Stimulated activated naive CD8-positive, alpha-beta T cell treated with anti-CD3 and anti-CD28 coated beads, Interleukin-15, Interleukin-2, amounts not matched to agents 100 U/mL and 50 U/mL, for 24 hours (primary cell): ENCODE results near the gene VIPR2.

Experiments
- ATAC-seq: fragments of 150-1000 bp; cut with Tn5 transposase; one replicate; pipeline ENCODE4 v1.10.0; 2021
- DNase-seq: peaks from one replicate; pipeline ENCODE4 v3.0.0; 2021

The VIPR2 gene

DNA sequence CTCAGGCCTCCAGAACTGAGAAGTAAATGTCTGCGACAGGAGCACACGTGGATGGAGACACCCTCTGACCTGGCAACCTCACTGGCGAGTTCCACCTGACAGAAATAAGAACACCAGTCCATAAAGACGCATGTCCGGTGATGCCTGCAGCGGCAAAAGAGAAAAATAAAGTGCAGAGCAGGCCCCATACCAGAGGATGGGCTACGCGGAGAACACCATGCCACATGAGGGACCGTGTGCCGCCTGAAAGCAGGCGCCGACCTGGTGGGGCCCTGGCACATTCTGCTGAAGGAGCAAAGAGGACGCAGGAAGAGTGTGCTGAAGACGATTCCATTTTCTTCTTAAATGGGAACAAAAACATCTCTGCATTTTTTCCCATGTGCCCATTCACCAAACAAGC is 105.0 kb downstream of the VIPR2 start:
- DNase-seq, result no peak
- ATAC-seq, result no peak

DNA sequence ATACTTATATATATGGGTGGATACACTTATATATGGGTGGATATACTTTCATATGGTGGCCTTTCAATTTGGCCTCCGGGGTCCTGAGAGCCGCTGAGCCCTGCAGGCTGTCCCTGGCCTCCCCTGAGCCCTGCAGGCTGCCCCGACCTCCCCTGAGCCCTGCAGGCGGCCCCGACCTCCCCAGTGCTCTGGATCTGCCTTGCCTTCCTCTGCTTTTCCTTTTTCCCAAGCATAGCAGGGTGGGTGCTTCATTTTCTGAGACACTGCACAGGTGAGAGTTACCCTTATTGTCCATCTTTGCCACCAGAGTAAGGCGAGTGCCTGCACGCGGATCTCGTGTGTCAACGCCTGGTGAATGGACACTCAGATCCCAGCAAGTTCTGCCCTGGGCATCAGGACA is 106.6 kb downstream of the VIPR2 start:
- DNase-seq (no peak), ATAC-seq (no peak)

DNA sequence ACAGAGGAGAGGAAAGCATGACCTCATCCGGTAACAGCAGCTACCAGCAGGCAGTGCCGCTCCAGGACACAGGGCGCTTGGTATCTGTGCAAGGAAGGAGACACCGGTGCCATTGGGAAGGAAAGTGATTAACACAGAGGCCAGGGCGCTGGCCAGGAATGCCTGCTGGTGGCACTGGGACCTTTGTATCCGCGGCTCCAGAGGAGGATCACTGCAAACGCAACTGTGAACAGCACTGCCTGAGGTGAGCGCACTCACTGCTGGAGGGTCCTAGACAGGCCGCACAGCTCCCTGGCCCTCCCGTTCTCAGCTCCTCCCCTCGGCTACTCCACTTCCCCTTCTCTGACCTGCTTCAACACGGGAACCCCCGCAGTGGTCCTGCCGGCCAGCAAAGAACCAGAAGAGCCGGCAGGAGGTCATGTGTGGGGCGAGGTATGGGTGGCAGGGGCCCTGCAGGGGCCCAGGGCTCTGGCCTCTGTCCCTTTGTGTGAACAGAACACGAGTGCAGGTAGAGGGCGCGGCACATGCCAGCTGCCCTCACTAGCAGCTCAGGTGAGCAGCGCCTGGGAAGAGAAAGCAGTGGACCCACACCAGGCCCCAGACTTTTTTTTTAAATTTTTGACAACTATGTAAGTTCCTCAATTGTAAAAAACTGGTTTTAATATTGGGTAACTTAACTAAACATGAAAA is 107.6 kb downstream of the VIPR2 start:
- no peak for DNase-seq
- no peak for ATAC-seq

DNA sequence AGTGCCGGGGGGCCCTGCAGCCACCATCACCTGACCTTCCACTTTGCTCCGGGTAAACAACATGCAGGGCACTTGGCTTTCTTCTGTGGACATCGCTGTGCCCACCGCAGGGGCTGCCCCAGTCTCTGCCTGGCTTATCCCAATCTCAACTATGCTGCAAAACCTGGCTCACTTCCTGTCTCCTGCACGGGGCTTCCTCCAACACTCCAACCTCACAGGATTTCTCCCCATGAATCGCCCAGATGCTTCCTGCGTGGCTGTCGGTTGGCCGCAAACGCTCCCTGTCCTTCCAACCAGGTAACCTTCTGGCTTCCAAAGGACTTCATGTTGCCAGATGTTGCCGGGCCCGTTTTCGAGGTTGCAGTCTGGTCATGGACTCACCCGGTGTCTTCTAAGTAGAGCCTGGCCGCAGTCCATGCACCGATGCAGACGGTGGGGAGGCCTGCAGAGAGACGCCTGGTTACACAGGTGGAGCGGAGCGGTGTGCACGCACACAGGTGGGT is 109.0 kb downstream of the VIPR2 start:
- ATAC-seq, result no peak
- no peak for DNase-seq

DNA sequence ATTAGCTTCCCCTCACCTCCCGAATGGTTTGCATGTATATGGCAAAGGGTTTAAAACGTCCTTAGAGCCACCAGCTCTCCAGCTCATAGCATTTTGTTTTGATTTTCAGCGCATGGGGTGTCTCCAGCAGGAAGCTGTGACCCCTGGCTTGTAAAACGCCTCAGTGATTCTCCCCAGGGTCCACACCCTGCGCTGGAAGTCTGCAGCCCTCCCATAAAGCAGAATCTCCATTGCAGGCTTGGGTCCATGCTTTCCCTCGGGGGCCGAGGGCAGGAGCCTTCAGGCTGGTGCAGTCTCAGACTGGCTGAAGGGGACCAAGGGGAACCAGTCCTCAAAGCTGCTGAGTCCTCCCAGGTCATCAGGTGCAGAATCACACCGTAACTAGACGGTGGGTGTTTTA is 109.7 kb downstream of the VIPR2 start:
- ATAC-seq (no peak), DNase-seq (no peak)

DNA sequence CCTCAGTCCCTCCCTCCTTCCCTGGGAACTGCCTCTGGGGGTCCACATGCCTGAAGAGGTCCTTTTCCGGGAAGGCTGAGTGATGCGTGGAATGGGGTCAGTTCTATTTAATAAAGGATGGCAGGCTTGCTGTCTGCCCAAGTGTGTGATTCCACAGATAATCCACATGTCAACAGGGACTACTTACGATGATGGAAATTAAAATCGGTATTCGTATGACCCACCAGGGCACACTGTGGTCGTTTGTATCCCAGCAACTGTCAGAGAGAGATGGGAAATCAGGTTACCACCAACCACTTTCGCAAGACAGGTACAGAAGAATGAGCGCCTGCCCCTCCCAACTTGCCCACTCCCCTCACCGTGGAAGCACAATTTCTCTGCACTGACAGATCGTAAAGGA is 110.3 kb downstream of the VIPR2 start:
- DNase-seq (no peak), ATAC-seq (no peak)

DNA sequence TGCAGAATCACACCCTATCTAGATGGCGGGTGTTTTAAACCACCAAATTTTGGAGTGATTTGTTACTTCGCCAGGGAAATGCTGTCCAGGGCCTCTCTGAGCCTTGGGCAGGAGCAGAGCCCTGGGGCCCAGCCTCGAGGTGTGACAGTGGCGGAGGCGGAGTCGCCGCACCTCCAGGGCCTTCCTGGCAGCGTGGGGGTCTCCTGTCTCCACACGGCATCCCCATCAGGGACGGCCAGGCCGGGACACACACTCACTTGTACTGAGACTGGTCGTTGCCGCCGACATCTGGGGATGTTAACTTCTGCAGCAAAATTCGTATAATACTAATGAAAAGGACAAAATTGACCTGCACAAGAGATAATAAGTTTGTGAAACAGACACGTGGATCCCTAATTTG is 110.7 kb downstream of the VIPR2 start:
- no peak for ATAC-seq
- DNase-seq, result no peak

DNA sequence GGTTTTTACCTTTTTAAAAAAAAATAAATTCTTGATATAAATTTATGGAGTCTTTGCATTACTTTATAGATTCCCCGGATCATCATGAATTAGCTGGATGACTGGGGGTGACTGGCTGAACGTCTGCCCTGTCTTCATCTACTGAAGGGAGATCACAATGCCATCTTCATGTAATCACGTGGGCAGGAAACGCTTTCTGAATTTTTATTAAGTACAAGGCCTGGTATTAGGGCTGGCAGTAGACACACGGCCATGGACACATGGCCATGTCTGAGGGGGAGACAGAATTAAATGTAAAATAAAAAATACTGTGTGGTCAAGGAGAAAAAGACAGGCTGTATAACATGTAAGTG is 111.2 kb downstream of the VIPR2 start:
- ATAC-seq (no peak), DNase-seq (no peak)

DNA sequence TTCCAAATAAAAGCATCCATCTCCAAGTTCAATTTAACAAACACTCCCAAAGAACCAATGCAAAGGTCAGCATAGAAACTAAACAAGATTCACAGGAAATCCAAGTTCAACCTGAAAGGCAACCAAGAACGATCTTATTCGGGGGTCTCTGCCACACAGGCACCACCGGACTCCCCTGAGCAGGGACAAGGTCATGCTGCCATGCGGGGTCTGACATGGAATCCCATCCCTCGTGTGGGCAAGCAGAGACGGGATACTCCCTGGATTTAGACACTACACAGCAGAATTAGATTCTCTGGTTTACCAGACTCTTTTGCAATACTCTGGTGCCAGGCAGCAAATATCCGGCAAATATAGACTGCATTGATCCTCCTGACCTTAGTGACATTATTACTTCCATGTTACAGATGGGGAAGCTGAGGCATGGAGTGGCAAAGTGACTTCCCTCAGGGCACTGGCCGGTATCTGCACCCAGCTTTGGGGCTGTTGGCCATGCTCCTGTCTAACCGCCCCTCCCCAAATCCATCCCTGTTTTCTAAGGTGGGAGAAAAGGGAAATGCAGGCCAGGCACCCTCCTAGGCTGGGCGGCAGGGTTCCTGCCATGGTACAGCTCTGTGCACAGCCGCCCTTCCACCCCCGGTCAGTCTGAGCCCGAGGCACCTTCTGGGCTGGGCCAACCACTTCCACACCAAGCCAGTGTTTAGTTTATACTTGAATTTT is 111.8 kb downstream of the VIPR2 start:
- no peak for DNase-seq
- no peak for ATAC-seq

DNA sequence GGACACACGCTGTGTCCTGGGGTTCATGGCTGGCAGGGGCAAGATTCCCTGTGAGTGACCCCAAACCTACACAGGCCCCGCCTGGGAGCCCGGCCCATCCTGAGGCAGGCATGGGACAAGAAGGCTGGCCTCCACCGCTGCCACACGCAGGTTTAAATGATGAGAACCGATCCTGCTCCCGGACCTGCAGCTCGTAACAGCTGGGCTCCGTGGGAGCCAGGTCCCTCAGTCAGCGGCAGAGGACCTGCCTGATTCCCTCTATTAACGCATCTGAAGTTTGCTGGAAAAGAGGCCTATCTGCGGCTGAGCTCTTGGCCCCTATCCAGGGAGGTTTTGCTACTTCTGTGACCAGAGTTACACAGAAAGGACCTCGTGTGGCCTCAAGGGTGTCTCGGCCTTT is 112.3 kb downstream of the VIPR2 start:
- DNase-seq, result no peak
- ATAC-seq, result no peak

DNA sequence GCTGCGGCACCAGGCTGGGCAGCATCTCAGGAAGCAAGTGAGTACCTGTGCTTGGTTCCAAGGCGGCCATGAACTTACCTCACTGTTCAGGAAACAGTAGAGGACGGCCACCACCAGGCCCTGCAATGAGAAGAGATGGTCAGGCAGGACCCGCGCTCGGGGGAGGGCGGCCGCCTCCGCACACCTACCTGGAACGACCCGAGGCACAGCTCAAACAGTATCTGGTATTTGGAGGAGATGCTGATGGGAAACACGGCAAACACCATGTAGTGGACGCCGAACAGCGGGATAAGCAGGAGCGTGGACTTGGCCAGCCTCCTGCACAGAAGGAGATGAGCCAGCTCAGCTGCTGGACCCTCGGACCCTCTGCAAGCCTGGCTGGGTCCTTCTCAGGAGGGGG is 112.9 kb downstream of the VIPR2 start:
- DNase-seq (no peak), ATAC-seq (no peak)

DNA sequence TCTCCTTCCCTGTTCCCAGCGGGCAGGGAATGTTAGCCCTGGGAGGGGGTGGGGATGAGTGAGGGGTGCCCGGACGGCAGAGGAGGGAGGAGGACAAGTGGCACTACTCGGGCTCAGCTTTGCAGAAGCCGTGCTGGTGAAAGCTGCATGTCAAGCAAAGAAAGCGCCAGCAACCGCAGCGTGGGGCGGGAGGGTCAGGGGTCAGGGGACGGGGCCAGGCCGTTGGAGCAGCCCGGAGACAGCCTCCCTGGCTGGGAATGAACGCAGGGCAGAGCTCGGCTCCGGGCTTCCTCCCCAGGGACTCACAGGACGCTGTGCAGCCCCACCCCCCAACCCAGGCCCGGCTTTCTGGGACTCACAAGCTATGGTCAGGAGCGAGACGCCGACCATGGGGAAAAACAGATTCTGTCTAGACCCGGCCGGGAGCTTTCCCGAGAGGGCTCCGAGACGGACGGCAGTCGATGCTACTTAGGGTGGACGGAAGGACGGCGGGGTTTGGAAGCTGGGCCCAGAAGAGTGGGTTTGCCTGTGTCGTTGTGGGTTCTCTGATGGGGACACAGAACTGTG is 113.4 kb downstream of the VIPR2 start:
- no peak for ATAC-seq
- no peak for DNase-seq

DNA sequence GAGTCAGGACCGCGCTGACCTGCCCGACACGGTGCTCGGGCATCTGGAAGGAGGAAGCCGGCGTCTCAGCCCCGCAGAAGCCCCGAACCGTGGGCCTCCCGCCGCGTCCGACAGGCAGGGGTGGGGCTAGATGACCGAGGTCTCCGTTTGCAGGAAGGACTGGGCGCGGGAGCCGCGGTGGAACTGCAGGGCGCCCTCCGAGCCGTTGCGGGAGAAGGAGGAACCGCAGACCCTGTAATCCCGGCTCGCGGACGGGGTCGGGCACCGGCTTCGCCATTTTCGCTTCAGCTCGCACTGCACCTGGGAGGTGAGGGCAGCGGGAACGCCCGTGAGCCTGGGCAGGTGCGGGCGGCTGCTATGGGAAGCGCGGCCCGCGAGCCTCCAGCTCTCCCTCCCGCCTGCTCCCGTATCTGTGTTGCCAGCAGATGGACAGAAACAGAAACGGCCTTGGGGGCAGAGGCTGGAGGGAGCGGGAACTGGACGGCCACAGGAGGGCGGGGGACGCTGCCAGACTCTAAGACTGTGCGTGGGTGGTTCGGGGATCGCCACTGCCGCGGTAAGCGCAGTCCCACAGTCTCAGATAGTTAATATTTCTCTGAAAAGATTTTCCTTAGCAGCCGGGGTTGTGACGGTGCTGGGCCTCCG is 114.1 kb downstream of the VIPR2 start:
- ATAC-seq, result peak; percentile 24
- DNase-seq, result peak; percentile 28

DNA sequence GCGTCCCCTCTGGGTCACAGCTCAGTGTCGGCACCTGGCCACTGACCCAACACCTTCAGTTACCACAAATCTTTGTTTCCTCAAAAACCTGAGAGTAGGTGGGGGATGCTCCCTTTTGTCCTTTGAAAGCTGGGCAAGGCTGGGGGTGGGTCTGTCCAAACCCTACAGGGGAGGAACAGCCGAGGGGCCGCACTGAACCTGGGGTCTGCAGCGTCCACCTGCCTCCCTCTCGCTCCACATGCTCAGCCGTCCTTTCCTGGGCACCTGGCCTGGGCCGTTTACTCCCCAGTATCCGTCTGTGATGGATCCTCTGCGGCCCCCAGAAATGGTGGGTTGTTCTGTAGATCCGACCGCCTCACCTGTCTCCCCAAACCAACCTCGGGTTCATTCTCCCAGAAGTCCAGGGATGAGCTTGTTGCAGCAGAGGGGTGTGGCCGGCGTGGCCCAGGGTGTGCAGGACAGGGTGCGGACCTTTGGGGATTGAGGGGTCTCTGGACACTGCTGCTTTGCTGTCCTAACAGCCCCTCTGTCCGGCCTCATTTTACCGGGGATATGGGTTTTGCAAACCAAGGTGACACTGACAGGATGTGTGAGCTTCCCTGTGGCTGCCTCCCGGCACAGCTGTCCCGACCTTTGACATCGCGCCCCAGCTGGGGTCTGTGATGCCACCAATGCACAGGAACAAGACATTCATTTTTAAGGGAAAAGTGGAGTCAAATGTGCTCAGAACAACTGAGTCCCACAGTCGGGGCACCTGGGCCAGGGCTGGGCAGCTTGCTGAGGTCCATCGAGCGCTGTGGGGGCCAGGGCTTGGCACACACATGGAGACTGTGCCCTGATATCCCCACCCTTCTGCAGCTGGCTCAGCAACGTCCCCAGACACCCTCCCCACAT is 115.9 kb downstream of the VIPR2 start:
- no peak for ATAC-seq

DNA sequence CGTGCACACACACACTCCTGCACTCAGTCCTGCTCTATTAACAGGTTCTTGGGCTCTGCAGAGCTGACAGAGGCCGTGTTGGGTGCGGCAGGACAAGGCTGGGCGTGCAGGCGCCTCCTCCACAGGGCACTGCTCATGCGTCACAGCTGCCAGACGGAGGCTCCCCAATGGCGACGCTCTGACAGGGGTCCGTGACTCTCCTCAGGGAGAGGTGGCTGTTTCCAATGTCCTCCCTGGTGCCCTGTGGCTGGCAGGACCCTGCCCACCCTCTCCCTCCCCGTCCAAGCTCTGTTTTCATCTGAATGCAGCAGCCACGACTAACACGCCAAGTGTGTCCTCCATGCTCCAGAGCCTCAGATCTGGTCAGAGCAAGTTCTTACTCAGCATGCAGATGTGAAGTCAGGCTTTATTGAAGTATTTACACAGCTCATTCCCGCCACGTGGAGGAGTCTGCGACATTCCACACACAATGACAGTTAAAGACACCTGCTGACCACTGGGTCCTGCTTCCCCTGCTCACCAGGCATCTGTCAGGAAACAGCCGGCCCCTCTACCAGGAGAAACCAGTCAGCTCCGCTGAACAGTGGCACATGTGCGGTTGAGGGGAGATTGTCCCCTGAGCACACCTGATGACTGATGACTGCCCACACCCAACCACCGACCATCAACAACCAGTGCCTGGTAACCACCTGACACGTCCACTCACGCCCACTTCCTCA is 116.7 kb downstream of the VIPR2 start:
- no peak for DNase-seq
- ATAC-seq, result no peak

More for the DNA sequence above, 115.9 kb downstream of the VIPR2 start:
- DNase-seq, result no peak

DNA sequence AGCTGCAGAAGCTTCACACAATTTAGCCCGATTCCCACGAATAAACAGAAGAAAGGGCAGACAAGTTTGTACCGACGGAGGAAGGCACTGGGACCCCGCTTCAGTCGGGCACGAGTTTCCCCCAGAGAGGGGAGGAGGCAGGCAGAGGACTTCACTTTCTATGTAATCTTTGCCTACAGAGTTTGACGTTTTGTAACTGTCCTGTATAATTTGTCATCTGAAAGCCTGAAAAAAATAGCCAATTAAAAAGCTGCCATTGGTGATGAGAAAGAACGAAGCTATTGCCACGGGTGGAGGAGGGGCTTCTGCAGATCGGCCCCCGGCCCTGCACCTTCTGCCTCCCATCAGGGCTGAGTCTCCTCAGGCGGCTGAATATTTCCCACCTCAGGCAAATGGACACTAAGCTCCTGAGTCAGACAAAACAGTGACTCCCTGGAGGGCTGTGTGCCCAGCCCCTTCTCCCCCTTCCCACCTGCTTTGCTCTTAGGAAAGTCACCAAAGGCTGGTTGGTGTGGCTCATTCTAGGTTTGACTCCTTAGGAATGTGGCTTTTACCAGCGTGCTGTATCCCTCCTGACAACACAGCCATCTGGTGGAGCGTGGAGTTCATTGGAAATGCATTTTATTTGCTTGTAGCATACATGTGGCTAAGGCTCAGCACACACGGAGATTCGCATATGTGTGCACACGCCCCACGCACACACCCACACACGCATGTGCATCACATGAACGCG is 117.4 kb downstream of the VIPR2 start:
- ATAC-seq, result no peak
- DNase-seq, result no peak

DNA sequence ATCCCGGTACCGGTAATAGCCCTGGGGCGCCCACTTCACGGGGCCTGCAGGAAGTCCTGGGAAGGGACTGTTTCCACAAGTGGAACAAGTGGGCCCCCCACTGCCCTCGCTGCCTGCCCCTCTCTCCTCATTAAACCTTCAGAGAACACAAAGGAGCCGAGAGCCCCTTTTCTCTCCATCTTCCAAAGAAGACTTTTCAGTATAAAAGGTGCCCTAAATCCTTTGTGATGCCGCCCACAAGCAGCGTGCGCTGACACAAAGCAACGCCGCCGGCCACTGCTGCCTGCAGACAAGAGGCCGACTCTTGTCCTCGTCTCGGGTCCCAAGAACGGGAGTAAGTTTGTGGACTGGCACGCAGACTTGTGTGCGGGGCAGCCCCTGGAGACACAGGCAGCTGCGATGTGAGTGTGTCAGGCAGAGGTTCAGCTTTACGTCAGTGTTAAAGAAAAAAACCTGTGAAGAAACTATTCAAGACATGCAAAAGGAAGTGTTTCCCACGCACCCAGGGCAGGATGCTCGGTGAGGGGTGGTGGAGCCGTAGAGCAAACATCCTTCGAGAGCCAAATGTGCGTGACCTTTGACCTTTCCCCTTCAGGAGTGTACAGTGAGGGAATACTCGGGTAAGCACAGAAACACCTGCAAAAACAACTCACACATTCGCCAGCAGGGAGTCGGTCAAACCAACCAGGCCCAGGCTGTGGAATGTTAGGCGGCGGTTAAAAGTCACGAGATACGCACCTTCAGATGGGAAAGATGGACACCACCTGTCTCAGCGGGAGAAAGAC is 118.2 kb downstream of the VIPR2 start:
- ATAC-seq, result no peak

DNA sequence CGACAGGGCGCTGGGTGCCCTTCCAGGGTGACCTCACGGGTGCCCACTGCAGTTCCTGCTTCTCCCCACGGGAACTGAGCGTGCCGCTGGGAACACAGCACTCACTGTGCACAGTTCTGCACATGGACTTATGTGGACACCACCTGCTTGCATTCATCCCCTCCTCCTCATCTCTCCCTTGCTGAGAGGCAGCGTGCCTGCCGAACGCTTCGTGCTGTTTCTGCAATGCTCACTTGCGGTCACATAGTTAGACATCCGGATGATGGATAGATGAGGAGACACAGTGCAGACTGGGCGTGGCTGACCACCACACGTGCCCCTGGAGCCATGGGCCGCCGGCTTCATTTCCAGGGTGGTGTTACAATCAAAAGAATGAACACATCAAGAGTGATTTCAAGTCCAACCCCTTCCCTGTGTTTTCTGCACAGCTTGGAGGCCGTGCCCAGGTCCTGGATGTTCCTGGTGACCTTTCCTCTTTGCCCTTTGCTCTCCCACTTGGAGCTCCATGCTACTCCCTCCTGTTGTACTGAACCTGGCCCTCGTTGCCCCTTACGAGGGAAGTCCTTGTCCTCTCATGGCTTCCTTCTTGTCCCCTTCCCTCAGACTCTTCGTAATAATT is 119.4 kb downstream of the VIPR2 start:
- DNase-seq (no peak), ATAC-seq (no peak)

More for the DNA sequence above, 118.2 kb downstream of the VIPR2 start:
- DNase-seq, result no peak

DNA sequence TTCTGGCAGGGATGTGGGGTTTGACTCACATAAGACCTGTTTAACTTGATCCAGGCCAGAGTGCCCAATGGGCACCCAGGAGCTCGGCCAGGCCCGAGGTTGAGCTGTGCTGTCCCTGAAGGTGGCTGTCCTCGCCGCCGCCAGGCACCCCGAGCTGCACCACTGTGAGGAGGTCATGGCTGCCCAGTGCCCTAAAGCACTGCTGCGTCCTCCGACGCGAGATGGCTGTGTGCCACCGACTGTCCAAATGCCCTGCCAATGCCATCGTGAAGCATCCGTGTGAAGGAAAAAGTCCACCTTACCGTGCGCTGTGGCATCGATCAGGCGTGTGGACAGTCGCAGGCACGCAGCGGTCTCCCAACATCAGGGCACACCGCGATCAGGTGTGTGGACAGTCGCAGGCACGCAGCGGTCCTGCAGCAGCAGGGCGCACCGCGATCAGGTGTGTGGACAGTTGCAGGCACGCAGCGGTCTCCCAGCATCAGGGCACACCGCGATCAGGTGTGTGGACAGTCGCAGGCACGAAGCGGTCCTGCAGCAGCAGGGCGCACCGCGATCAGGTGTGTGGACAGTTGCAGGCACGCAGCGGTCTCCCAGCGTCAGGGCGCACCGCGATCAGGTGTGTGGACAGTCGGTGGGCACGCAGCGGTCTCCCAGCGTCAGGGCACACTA is 120.3 kb downstream of the VIPR2 start:
- DNase-seq, result no peak
- no peak for ATAC-seq
